ENCODE data around the gene NEDD9.
A peak's percentile ranks its signal among the peaks of the same experiment; 100 is the strongest.

NEDD9 gene

GRCh38 chr6:11260249-11261038, 28.0 kb upstream of the NEDD9 start:
- no peak for DNase-seq (ENCODE audit: low spot score)

GRCh38 chr6:11258260-11259237, 26.1 kb upstream of the NEDD9 start:
- peak; percentile 30 for DNase-seq (ENCODE audit: low spot score)

- DNase-seq (ENCODE audit: low spot score) = no peak
Observed at GRCh38 chr6:11255610-11256009, 23.1 kb upstream of the NEDD9 start.

- DNase-seq (ENCODE audit: low spot score) = no peak
Observed at GRCh38 chr6:11253594-11253993, 21.1 kb upstream of the NEDD9 start.

GRCh38 chr6:11251553-11252360, 19.3 kb upstream of the NEDD9 start:
- no peak for DNase-seq (ENCODE audit: low spot score)

- DNase-seq (ENCODE audit: low spot score) = no peak
Observed at GRCh38 chr6:11250108-11250507, 17.6 kb upstream of the NEDD9 start.

- DNase-seq (ENCODE audit: low spot score) = no peak
Observed at GRCh38 chr6:11248974-11249761, 16.7 kb upstream of the NEDD9 start.

- no peak for DNase-seq (ENCODE audit: low spot score)
Observed at GRCh38 chr6:11246722-11247121, 14.3 kb upstream of the NEDD9 start.

GRCh38 chr6:11245381-11246256, 13.2 kb upstream of the NEDD9 start:
- DNase-seq (ENCODE audit: low spot score) = no peak

- DNase-seq (ENCODE audit: low spot score) = no peak
Observed at GRCh38 chr6:11244387-11245126, 12.1 kb upstream of the NEDD9 start.

GRCh38 chr6:11243861-11244260, 11.4 kb upstream of the NEDD9 start:
- no peak for DNase-seq (ENCODE audit: low spot score)

- no peak for DNase-seq (ENCODE audit: low spot score)
Observed at GRCh38 chr6:11242711-11243110, 10.2 kb upstream of the NEDD9 start.

GRCh38 chr6:11241793-11242201, 9.3 kb upstream of the NEDD9 start:
- DNase-seq (ENCODE audit: low spot score) = peak; percentile 68

- DNase-seq (ENCODE audit: low spot score) = no peak
Observed at GRCh38 chr6:11241154-11241792, 8.8 kb upstream of the NEDD9 start.

- DNase-seq (ENCODE audit: low spot score) = no peak
Observed at GRCh38 chr6:11237956-11238355, 5.5 kb upstream of the NEDD9 start.

- no peak for DNase-seq (ENCODE audit: low spot score)
Observed at GRCh38 chr6:11237428-11237827, 5.0 kb upstream of the NEDD9 start.

GRCh38 chr6:11236915-11237314, 4.4 kb upstream of the NEDD9 start:
- no peak for DNase-seq (ENCODE audit: low spot score)

GRCh38 chr6:11236076-11236750, 3.7 kb upstream of the NEDD9 start:
- DNase-seq (ENCODE audit: low spot score) = peak; percentile 19

GRCh38 chr6:11235062-11235461, 2.6 kb upstream of the NEDD9 start:
- DNase-seq (ENCODE audit: low spot score) = no peak

Data from HuH-7 (cell line).